Mononuclear cell (primary cell): Measurements from ENCODE around the gene SIRT6. TPM values are rescaled to one million over a fixed set of nuclear protein-coding genes. Genes with fewer than 3 reads are reported as not detected.
"Not testable (repeated sequence)": the region's sequence is repeated elsewhere in the genome, so short reads cannot be mapped to it uniquely, and the experiment has no call there.

Source experiments
- H3K27me3 ChIP-seq: 2 replicates; pipeline ENCODE4 v1.6.0; 2011; ENCODE audit warnings: low read length, control low read depth; ENCODE audit not compliant: insufficient read depth
- H3K4me1 ChIP-seq: 2 replicates; pipeline ENCODE4 v1.5.1; 2011; ENCODE audit warnings: mild to moderate bottlenecking, low read length, control low read depth; ENCODE audit not compliant: insufficient read depth
- H3K4me3 ChIP-seq: 2 replicates; pipeline ENCODE4 v1.5.1; 2011; ENCODE audit warnings: mild to moderate bottlenecking, low read length, moderate library complexity
- H3K9me3 ChIP-seq: 2 replicates; pipeline ENCODE4 v1.5.1; 2011; ENCODE audit warnings: low read depth, mild to moderate bottlenecking, control low read depth, low read length
- total RNA-seq: library from RNA; depleted of rRNA; stranded (reverse); fragments of >200 nt; gene quantifications from one replicate; pipeline ENCODE4 v1.2.3, GENCODE V29; 2012

The SIRT6 gene
- total RNA-seq: 9.3 TPM

GRCh38 chr19:4182084-4182810 is at the start of gene SIRT6, which contains the start of gene ANKRD24:
Gene SIRT6, minus strand, starts transcription at chr19:4182563. Its CDS starts 24 bp downstream, at chr19:4182539.
Gene ANKRD24, plus strand, starts transcription at chr19:4182689. Its CDS starts 3,737 bp downstream, at chr19:4186426.
- H3K4me3 ChIP-seq: peak within 1 kb of the TSS; percentile 92
- H3K27me3 ChIP-seq: no peaks in the 10 kb centered on the region

GRCh38 chr19:4232139-4232538 is 49.8 kb upstream of the SIRT6 start:
- not testable (repeated sequence) for H3K4me1 ChIP-seq, H3K9me3 ChIP-seq, H3K27me3 ChIP-seq, H3K4me3 ChIP-seq

More at GRCh38 chr19:4182084-4182810, at the start of gene SIRT6, which contains the start of gene ANKRD24:
- no peaks in the 10 kb centered on the region for H3K9me3 ChIP-seq
- peaks cover 29% of the 10 kb centered on the region for H3K4me1 ChIP-seq

DNA sequence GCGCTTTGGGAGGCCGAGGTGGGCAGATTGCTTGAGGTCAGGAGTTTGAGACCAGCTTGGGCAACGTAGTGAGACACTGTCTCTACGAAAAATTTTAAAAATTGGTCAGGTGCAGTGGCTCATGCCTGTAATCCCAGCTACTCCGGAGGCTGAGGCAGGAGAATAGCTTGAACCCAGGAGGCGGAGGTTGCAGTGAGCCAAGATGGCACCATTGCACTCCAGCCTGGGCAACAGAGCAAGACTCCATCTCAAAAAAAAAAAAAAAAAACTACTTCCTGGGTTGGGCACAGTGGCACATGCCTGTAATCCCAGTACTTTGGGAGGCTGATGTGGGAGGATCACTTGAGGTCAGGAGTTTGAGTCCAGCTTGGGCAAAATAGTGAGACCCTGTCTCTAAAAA is 49.2 kb upstream of the SIRT6 start:
- H3K27me3 ChIP-seq, H3K4me3 ChIP-seq, H3K4me1 ChIP-seq, H3K9me3 ChIP-seq: not testable (repeated sequence)

DNA sequence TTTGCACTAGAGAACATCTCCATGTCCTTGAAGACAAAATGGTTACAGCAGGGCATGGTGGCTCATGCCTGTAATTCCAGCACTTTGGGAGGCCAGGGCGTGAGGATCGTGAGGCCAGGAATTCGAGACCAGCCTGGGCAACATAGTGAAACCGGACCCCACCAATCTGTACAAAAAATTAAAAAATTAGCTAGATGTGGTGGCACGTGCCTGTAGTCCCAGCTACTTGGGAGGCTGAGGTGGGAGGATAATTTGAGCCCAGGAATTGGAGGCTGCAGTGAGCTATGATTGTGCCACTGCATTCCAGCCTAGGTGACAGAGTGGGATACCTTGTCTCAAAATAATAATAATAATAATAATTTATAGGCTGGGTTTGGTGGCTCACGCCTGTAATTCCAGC is 47.9 kb upstream of the SIRT6 start:
- H3K9me3 ChIP-seq, H3K27me3 ChIP-seq, H3K4me1 ChIP-seq, H3K4me3 ChIP-seq: not testable (repeated sequence)

DNA sequence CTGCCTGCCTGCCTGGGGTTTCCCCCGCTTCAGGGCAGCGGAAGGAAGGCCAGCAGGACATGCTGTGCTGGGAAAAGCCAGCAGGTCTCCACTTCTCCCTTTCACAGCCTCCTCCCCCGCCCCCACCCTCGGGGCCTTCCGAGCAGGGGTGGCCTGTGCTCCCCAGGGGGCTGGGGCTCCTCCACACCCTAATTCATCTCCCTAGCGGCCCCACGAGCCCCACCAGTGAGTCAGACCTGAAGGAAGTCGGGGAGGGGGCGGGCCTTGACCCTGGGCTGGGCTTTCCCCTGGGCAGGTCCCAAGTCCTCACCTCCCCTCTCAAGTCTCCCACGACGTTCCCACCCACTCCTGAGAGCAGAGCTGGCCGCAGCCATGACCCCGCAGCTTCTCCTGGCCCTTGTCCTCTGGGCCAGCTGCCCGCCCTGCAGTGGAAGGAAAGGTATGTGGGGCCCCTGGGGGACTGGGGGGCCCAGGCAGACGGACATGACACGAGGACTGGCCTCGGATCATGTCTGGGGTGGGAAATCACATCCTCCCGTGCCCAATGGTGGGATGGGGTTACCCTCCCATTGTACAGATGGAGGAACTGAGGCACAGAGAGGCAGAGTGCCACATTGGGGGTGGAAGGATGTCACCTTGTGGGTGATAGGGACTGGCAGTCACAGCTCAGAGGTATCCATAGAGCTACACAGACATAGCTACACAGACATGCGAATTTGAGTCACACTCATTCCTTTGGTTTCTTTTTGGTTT is 47.0 kb upstream of the SIRT6 start, which contains the start of gene EBI3:
EBI3 (plus strand) TSS at position 345 of the 753 bp plus-strand sequence; CDS start at position 373, 28 bp downstream.
- Histone ChIP-seq H3K9me3 (no peaks in the 10 kb centered on the region), H3K27me3 (peaks cover 5% of the 10 kb centered on the region), H3K4me3 (no peak within 1 kb of the TSS), H3K4me1 (peaks cover 7% of the 10 kb centered on the region)

GRCh38 chr19:4228765-4229178 is 46.4 kb upstream of the SIRT6 start:
- Histone ChIP-seq H3K4me3 (no peak overlapping the region), H3K27me3 (peaks cover 5% of the 10 kb centered on the region), H3K9me3 (no peaks in the 10 kb centered on the region), H3K4me1 (peaks cover 7% of the 10 kb centered on the region)

- Histone ChIP-seq H3K9me3 (no peaks in the 10 kb centered on the region), H3K4me3 (no peak overlapping the region), H3K27me3 (peaks cover 5% of the 10 kb centered on the region)
These were observed 45.4 kb upstream of the SIRT6 start for GRCh38 chr19:4227771-4228170.

DNA sequence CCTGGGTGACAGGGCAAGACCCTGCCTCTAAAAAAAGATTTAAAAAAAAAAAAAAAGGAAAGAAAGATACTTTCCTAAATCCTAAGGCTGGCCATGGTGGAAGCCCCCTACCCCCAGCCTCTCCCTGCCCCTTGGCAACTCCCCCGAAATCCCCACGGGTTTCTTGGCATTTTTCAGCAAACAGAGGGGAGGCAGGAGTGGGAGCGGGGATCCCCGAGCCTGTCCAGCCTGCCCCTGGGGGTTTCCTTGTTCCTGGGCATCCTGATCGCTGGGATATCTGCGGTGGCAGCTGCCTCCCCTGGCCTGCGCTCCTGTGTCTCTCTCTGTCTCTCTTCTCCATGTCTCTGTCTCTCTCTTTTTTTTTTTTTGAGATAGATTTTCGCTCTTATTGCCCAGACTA is 43.5 kb upstream of the SIRT6 start:
- Histone ChIP-seq H3K4me1 (peaks cover 7% of the 10 kb centered on the region), H3K4me3 (no peak overlapping the region), H3K27me3 (peaks cover 5% of the 10 kb centered on the region), H3K9me3 (no peaks in the 10 kb centered on the region)

More at GRCh38 chr19:4227771-4228170, 45.4 kb upstream of the SIRT6 start:
- peaks cover 7% of the 10 kb centered on the region for H3K4me1 ChIP-seq

- Histone ChIP-seq H3K9me3 (no peaks in the 10 kb centered on the region), H3K4me3 (no peak overlapping the region), H3K4me1 (peaks cover 7% of the 10 kb centered on the region), H3K27me3 (peaks cover 5% of the 10 kb centered on the region)
These were observed 42.1 kb upstream of the SIRT6 start for GRCh38 chr19:4224470-4224869.

DNA sequence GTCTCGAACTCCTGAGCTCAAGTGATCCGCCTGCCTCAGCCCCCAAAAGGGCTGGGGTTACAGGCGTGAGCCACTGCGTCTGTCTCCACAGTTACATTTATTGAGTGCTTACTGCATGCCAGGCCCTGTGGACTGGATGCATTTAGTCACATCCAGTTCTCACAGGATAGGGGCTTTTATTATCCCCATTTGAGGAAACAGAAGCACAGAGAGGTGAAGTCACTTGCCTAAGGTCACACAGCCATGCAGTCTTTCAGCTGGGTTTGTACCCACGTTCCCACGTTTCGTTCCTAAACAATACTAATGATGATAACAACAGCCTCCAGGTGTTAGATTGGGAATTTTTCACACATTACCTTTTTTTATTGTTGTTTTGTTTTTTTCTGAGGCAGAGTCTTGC is 37.8 kb upstream of the SIRT6 start:
- H3K27me3 ChIP-seq: no peaks in the 10 kb centered on the region
- no peaks in the 10 kb centered on the region for H3K4me1 ChIP-seq
- H3K4me3 ChIP-seq: no peak overlapping the region
- H3K9me3 ChIP-seq: no peaks in the 10 kb centered on the region

DNA sequence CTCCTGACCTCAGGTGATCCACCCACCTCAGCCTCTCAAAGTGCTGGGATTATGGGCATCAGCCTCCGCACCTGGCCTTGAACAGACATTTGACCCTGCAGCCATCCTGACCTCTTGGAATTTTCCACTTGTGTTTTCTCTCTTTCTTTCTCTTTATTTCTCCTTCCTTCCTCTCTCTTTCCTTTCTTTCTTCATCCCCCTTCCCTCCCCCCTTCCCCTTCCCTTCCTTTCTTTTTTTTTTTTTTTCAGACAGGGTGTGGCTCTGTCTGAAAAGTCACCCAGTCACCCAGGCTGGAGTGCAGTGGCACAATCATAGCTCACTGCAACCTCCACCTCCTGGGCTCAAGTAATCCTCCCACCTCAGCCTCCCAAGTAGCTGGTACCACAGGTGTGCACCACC is 36.2 kb upstream of the SIRT6 start:
- not testable (repeated sequence) for H3K4me3 ChIP-seq, H3K9me3 ChIP-seq

DNA sequence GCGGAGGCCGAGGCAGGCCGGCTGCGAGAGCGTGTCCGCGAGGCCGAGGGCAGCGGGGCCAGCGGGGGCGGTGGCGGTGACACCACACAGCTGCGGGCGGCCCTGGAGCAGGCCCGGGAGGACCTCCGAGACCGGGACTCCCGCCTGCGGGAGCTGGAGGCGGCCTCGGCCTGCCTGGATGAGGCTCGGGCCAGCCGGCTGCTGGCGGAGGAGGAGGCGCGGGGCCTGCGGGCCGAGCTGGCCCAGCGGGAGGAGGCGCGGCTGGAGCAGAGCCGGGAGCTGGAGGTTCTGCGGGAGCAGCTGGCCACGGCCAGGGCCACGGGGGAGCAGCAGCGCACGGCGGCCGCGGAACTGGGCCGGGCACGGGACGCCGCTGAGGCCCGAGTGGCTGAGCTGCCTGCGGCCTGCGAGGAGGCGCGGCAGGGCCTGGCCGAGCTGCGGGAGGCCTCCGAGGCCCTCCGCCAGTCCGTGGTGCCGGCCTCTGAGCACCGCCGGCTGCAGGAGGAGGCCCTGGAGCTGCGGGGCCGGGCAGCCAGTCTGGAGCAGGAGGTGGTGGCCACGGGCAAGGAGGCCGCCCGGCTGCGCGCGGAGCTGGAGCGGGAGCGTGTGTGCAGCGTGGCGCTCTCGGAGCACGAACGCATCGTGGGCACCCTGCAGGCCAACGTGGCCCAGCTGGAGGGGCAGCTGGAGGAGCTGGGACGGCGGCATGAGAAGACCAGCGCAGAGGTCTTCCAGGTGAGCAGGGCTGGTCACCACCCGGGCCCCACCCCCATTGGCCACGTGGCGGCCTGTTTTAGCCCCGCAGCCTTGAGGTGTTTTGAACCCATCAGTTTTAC is 35.3 kb upstream of the SIRT6 start:
- Histone ChIP-seq H3K9me3 (no peaks in the 10 kb centered on the region), H3K4me3 (no peak overlapping the region), H3K4me1 (no peaks in the 10 kb centered on the region)

More for the DNA sequence above, 36.2 kb upstream of the SIRT6 start:
- H3K27me3 ChIP-seq, H3K4me1 ChIP-seq: not testable (repeated sequence)

GRCh38 chr19:4216846-4217245 is 34.5 kb upstream of the SIRT6 start:
- H3K4me1 ChIP-seq: no peaks in the 10 kb centered on the region
- no peak overlapping the region for H3K4me3 ChIP-seq
- no peaks in the 10 kb centered on the region for H3K9me3 ChIP-seq
- H3K27me3 ChIP-seq: no peaks in the 10 kb centered on the region

More for the DNA sequence above, 35.3 kb upstream of the SIRT6 start:
- no peaks in the 10 kb centered on the region for H3K27me3 ChIP-seq

- Histone ChIP-seq H3K4me1 (no peaks in the 10 kb centered on the region), H3K4me3 (no peak overlapping the region)
These were observed 33.4 kb upstream of the SIRT6 start for GRCh38 chr19:4215807-4216206.

GRCh38 chr19:4213116-4213515 is 30.8 kb upstream of the SIRT6 start:
- no peaks in the 10 kb centered on the region for H3K27me3 ChIP-seq
- H3K4me3 ChIP-seq: no peak overlapping the region
- H3K4me1 ChIP-seq: no peaks in the 10 kb centered on the region
- H3K9me3 ChIP-seq: no peaks in the 10 kb centered on the region

More at GRCh38 chr19:4215807-4216206, 33.4 kb upstream of the SIRT6 start:
- H3K9me3 ChIP-seq: no peaks in the 10 kb centered on the region
- H3K27me3 ChIP-seq: no peaks in the 10 kb centered on the region
